ENCODE data around the gene GABBR2. TPM values are rescaled to one million over a fixed set of nuclear protein-coding genes. Genes with fewer than 3 reads are reported as not detected.

Gene GABBR2
- total and polyA plus RNA-seq, 12 donors, result 0.17 to 9.0 (median 3.7) TPM

DNA sequence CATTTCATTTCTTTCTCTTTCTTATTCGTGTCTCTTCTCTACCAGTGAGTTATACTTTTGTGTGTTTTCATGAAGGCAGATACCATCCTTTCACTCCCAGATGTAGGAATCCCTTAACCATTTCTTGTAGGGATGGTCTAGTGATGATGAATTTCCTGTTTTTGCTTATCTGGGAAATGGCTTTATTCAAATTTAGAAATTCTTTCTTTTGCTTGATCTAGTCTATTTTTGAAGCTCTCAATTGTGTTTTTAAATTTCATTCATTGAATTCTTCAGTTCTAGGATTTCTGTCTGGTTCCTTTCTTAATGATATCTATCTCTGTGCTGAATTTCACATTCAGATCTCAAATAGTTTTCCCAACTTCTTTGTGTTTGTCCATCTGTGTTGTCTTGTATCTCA, 357.4 kb downstream of the GABBR2 start:
- Histone ChIP-seq H3K4me3 (no peak overlapping the region), H3K9me3 (replicated peaks in 1 of 3) (peaks cover 0 to 7% (median 0%) of the 10 kb centered on the region in 3 donors), H3K36me3 (replicated peaks in 1 of 2) (no peaks in the 10 kb centered on the region), H3K27ac (no peak overlapping the region), H3K4me1 (replicated peaks in 1 of 2) (no peaks in the 10 kb centered on the region), H3K27me3 (no peaks in the 10 kb centered on the region)
- WGBS, 4 donors, result 0 to 31% (median 0%) methylated on average over 1 of the region's 1 CpG
- intact Hi-C loops (cut with DNase I), result no loop called here
- TF ChIP-seq, protein P1, sequence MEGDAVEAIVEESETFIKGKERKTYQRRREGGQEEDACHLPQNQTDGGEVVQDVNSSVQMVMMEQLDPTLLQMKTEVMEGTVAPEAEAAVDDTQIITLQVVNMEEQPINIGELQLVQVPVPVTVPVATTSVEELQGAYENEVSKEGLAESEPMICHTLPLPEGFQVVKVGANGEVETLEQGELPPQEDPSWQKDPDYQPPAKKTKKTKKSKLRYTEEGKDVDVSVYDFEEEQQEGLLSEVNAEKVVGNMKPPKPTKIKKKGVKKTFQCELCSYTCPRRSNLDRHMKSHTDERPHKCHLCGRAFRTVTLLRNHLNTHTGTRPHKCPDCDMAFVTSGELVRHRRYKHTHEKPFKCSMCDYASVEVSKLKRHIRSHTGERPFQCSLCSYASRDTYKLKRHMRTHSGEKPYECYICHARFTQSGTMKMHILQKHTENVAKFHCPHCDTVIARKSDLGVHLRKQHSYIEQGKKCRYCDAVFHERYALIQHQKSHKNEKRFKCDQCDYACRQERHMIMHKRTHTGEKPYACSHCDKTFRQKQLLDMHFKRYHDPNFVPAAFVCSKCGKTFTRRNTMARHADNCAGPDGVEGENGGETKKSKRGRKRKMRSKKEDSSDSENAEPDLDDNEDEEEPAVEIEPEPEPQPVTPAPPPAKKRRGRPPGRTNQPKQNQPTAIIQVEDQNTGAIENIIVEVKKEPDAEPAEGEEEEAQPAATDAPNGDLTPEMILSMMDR (IDR thresholded peaks at IDR 0.05), result no peak
- no peak for TF ChIP-seq POLR2A (IDR thresholded peaks at IDR 0.05)
- no peak for DNase-seq

GRCh38 chr9:98347642-98348041, 361.1 kb downstream of the GABBR2 start:
- no peak for DNase-seq
- no peaks in the 10 kb centered on the region for H3K27me3 ChIP-seq
- no peak overlapping the region for H3K4me3 ChIP-seq
- TF ChIP-seq POLR2A (IDR thresholded peaks at IDR 0.05), result no peak
- TF ChIP-seq, protein P1 (IDR thresholded peaks at IDR 0.05), result no peak
- no peak overlapping the region for H3K27ac ChIP-seq
- H3K4me1 ChIP-seq (replicated peaks in 1 of 2), result no peaks in the 10 kb centered on the region
- no peaks in the 10 kb centered on the region for H3K36me3 ChIP-seq (replicated peaks in 1 of 2)
- 82 to 100% (median 91%) methylated on average over 3 of the region's 3 CpGs for WGBS, 4 donors
- H3K9me3 ChIP-seq (replicated peaks in 1 of 3), result peaks cover 0 to 7% (median 0%) of the 10 kb centered on the region in 3 donors
- intact Hi-C loops (cut with DNase I), result no loop called here

DNA sequence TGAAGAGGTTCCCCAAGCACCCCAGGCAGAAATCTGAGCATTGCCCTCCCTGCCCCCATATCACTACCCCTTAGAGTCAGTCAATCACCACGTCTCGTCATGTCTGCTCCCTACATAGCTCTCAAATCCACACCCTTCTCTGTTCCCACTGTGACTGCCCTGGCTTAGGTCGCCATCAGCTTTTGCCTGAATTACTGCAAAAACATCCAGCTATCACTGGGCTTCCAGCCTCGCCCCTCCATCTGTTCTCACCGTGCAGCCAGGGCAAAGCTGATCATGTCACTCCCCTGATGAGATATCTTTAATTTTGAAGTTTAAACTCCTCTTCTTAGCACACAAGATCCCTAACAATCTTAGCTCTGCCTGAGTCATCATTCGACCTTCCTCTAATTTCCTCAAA, 363.7 kb downstream of the GABBR2 start:
- intact Hi-C loops (cut with DNase I), result no loop called here
- H3K27me3 ChIP-seq, result peaks cover 4% of the 10 kb centered on the region
- H3K9me3 ChIP-seq (replicated peaks in 1 of 3), result no peaks in the 10 kb centered on the region
- WGBS, 4 donors, result 56 to 61% (median 59%) methylated on average over 6 of the region's 6 CpGs
- TF ChIP-seq, protein P1 (IDR thresholded peaks at IDR 0.05), result no peak
- TF ChIP-seq POLR2A (IDR thresholded peaks at IDR 0.05), result no peak
- no peak overlapping the region for H3K4me3 ChIP-seq
- H3K4me1 ChIP-seq (replicated peaks in 1 of 2), result no peaks in the 10 kb centered on the region
- DNase-seq, result no peak
- H3K36me3 ChIP-seq (replicated peaks in 1 of 2), result no peaks in the 10 kb centered on the region
- no peak overlapping the region for H3K27ac ChIP-seq

DNA sequence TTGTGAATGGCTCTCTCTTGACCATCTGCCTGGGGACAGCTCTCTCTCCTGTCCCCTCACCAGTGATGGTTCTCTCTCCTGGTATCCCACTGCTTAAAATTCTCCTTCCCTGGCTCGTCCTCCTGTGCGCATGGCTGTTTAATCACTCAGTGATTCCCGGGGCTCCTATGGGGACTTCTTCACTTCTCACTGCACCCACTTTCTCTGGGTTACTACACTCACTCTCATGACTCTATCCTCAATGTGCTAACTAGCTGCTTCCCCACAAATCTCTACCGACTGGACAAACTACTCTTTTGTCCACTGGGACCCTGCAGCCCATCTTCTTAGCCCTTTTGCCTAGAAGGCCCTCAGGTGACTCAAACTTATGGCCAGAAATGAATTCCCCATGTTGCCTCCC, 364.2 kb downstream of the GABBR2 start:
- no peak for TF ChIP-seq POLR2A (IDR thresholded peaks at IDR 0.05)
- TF ChIP-seq, protein P1 (IDR thresholded peaks at IDR 0.05), result no peak
- no peaks in the 10 kb centered on the region for H3K9me3 ChIP-seq (replicated peaks in 1 of 3)
- no peak overlapping the region for H3K4me3 ChIP-seq
- no peak for DNase-seq
- intact Hi-C loops (cut with DNase I), result no loop called here
- H3K27ac ChIP-seq, result no peak overlapping the region
- no peaks in the 10 kb centered on the region for H3K4me1 ChIP-seq (replicated peaks in 1 of 2)
- H3K27me3 ChIP-seq, result peaks cover 4% of the 10 kb centered on the region
- no peaks in the 10 kb centered on the region for H3K36me3 ChIP-seq (replicated peaks in 1 of 2)
- WGBS, 4 donors, result 76 to 89% (median 81%) methylated on average over 4 of the region's 4 CpGs

Data from adrenal gland (tissue), 12 donors.